GM23338 (cell line): Measurements from ENCODE around the gene MLPH.

ENCODE experiments used
- CREB1 ChIP-seq: fragments of 250-450 bp; sonication (Bioruptor Pico); IDR thresholded peaks from 2 replicates; pipeline ENCODE4 v1.5.0; 2020; ENCODE audit warnings: low read depth, mild to moderate bottlenecking, moderate library complexity
- EZH2 ChIP-seq: fragments of 200-600 bp; sonication (generic); IDR thresholded peaks from one replicate; pipeline ENCODE4 v1.8.0; 2017; ENCODE audit warnings: antibody characterized with exemption, mild to moderate bottlenecking, low read depth; ENCODE audit not compliant: unreplicated experiment
- EZH2phosphoT487 ChIP-seq: fragments of 200-600 bp; sonication (generic); IDR thresholded peaks from one replicate; pipeline ENCODE4 v1.8.1; 2018; ENCODE audit warnings: antibody characterized with exemption; ENCODE audit not compliant: unreplicated experiment
- JUNB ChIP-seq: IDR thresholded peaks from one replicate; pipeline ENCODE4 v1.6.1; 2016; ENCODE audit warnings: antibody characterized with exemption; ENCODE audit not compliant: unreplicated experiment
- NANOG ChIP-seq: IDR thresholded peaks from 2 replicates; pipeline ENCODE4 v1.6.1; 2016; ENCODE audit warnings: antibody characterized with exemption, borderline replicate concordance
- POLR2AphosphoS5 ChIP-seq: IDR thresholded peaks from 2 replicates; pipeline ENCODE4 v1.6.1; 2016; ENCODE audit warnings: antibody characterized with exemption, low read depth
- STAT1 ChIP-seq: IDR thresholded peaks from one replicate; pipeline ENCODE4 v1.6.1; 2016; ENCODE audit warnings: antibody characterized with exemption; ENCODE audit not compliant: unreplicated experiment
- ZNF114 ChIP-seq: fragments of 250-450 bp; sonication (Bioruptor Pico); IDR thresholded peaks from 2 replicates; pipeline ENCODE4 v1.5.0; 2020; ENCODE audit warnings: mild to moderate bottlenecking, moderate library complexity
- ZNF331 ChIP-seq: fragments of 250-450 bp; sonication (Bioruptor Pico); IDR thresholded peaks from 2 replicates; pipeline ENCODE4 v1.5.0; 2020; ENCODE audit warnings: low read depth, mild to moderate bottlenecking, moderate library complexity
- TF ChIP-seq, protein P1 (sequence below), 2 experiments: fragments of 200-600 bp in 1 of 2; sonication (generic) in 1 of 2; conservative IDR thresholded peaks; 2 replicates each; pipeline versions ENCODE4 v1.5.1 to v1.6.1; 2016 to 2017; ENCODE audit warnings: antibody characterized with exemption in 2 of 2, low read depth in 2 of 2, mild to moderate bottlenecking in 2 of 2, moderate library complexity in 1 of 2
- TF ChIP-seq, protein P2 (sequence below): IDR thresholded peaks from one replicate; pipeline ENCODE4 v1.6.1; 2018; ENCODE audit warnings: antibody characterized with exemption; ENCODE audit not compliant: unreplicated experiment
- TF ChIP-seq, protein P3 (sequence below): IDR thresholded peaks from 2 replicates; pipeline ENCODE4 v1.6.1; 2016; ENCODE audit warnings: antibody characterized with exemption
- TF ChIP-seq, protein P4 (sequence below): fragments of 250-450 bp; sonication (Bioruptor Pico); IDR thresholded peaks from 2 replicates; pipeline ENCODE4 v1.5.0; 2020; ENCODE audit warnings: mild to moderate bottlenecking, moderate library complexity

DNA sequence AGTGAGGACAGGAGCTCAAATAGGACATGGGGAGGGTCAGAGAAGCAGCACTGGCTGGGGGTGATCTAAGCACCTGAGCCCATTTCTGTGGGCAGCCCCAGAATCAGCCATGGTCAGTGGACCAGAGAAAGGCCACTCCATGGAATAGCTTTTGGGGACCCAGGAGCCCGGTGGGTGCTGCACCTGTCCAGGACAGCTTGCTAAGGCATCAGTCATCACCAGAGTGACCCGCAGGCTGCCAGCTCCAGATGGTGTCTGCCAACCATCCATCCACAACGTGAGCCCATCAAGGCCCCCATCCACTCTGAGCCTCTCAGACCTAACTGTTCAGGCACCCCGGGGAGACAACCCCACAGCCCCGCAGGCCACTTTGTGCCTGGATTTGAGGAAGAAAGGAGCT, 49.5 kb upstream of the MLPH start:
- TF ChIP-seq, protein P1, sequence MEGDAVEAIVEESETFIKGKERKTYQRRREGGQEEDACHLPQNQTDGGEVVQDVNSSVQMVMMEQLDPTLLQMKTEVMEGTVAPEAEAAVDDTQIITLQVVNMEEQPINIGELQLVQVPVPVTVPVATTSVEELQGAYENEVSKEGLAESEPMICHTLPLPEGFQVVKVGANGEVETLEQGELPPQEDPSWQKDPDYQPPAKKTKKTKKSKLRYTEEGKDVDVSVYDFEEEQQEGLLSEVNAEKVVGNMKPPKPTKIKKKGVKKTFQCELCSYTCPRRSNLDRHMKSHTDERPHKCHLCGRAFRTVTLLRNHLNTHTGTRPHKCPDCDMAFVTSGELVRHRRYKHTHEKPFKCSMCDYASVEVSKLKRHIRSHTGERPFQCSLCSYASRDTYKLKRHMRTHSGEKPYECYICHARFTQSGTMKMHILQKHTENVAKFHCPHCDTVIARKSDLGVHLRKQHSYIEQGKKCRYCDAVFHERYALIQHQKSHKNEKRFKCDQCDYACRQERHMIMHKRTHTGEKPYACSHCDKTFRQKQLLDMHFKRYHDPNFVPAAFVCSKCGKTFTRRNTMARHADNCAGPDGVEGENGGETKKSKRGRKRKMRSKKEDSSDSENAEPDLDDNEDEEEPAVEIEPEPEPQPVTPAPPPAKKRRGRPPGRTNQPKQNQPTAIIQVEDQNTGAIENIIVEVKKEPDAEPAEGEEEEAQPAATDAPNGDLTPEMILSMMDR (conservative IDR thresholded peaks at IDR 0.05; ENCODE audit: low read depth in 2 of 2) = no peak
- TF ChIP-seq POLR2AphosphoS5 (no peak), EZH2phosphoT487 (no peak), CREB1 (CRISPR knock-in tag) (no peak), EZH2 (no peak), NANOG (no peak), JUNB (no peak), ZNF114 (CRISPR knock-in tag) (no peak), ZNF331 (CRISPR knock-in tag) (no peak), STAT1 (no peak)
- TF ChIP-seq, protein P2, sequence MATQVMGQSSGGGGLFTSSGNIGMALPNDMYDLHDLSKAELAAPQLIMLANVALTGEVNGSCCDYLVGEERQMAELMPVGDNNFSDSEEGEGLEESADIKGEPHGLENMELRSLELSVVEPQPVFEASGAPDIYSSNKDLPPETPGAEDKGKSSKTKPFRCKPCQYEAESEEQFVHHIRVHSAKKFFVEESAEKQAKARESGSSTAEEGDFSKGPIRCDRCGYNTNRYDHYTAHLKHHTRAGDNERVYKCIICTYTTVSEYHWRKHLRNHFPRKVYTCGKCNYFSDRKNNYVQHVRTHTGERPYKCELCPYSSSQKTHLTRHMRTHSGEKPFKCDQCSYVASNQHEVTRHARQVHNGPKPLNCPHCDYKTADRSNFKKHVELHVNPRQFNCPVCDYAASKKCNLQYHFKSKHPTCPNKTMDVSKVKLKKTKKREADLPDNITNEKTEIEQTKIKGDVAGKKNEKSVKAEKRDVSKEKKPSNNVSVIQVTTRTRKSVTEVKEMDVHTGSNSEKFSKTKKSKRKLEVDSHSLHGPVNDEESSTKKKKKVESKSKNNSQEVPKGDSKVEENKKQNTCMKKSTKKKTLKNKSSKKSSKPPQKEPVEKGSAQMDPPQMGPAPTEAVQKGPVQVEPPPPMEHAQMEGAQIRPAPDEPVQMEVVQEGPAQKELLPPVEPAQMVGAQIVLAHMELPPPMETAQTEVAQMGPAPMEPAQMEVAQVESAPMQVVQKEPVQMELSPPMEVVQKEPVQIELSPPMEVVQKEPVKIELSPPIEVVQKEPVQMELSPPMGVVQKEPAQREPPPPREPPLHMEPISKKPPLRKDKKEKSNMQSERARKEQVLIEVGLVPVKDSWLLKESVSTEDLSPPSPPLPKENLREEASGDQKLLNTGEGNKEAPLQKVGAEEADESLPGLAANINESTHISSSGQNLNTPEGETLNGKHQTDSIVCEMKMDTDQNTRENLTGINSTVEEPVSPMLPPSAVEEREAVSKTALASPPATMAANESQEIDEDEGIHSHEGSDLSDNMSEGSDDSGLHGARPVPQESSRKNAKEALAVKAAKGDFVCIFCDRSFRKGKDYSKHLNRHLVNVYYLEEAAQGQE = no peak
- TF ChIP-seq, protein P3, sequence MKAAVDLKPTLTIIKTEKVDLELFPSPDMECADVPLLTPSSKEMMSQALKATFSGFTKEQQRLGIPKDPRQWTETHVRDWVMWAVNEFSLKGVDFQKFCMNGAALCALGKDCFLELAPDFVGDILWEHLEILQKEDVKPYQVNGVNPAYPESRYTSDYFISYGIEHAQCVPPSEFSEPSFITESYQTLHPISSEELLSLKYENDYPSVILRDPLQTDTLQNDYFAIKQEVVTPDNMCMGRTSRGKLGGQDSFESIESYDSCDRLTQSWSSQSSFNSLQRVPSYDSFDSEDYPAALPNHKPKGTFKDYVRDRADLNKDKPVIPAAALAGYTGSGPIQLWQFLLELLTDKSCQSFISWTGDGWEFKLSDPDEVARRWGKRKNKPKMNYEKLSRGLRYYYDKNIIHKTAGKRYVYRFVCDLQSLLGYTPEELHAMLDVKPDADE = no peak
- TF ChIP-seq, protein P4, sequence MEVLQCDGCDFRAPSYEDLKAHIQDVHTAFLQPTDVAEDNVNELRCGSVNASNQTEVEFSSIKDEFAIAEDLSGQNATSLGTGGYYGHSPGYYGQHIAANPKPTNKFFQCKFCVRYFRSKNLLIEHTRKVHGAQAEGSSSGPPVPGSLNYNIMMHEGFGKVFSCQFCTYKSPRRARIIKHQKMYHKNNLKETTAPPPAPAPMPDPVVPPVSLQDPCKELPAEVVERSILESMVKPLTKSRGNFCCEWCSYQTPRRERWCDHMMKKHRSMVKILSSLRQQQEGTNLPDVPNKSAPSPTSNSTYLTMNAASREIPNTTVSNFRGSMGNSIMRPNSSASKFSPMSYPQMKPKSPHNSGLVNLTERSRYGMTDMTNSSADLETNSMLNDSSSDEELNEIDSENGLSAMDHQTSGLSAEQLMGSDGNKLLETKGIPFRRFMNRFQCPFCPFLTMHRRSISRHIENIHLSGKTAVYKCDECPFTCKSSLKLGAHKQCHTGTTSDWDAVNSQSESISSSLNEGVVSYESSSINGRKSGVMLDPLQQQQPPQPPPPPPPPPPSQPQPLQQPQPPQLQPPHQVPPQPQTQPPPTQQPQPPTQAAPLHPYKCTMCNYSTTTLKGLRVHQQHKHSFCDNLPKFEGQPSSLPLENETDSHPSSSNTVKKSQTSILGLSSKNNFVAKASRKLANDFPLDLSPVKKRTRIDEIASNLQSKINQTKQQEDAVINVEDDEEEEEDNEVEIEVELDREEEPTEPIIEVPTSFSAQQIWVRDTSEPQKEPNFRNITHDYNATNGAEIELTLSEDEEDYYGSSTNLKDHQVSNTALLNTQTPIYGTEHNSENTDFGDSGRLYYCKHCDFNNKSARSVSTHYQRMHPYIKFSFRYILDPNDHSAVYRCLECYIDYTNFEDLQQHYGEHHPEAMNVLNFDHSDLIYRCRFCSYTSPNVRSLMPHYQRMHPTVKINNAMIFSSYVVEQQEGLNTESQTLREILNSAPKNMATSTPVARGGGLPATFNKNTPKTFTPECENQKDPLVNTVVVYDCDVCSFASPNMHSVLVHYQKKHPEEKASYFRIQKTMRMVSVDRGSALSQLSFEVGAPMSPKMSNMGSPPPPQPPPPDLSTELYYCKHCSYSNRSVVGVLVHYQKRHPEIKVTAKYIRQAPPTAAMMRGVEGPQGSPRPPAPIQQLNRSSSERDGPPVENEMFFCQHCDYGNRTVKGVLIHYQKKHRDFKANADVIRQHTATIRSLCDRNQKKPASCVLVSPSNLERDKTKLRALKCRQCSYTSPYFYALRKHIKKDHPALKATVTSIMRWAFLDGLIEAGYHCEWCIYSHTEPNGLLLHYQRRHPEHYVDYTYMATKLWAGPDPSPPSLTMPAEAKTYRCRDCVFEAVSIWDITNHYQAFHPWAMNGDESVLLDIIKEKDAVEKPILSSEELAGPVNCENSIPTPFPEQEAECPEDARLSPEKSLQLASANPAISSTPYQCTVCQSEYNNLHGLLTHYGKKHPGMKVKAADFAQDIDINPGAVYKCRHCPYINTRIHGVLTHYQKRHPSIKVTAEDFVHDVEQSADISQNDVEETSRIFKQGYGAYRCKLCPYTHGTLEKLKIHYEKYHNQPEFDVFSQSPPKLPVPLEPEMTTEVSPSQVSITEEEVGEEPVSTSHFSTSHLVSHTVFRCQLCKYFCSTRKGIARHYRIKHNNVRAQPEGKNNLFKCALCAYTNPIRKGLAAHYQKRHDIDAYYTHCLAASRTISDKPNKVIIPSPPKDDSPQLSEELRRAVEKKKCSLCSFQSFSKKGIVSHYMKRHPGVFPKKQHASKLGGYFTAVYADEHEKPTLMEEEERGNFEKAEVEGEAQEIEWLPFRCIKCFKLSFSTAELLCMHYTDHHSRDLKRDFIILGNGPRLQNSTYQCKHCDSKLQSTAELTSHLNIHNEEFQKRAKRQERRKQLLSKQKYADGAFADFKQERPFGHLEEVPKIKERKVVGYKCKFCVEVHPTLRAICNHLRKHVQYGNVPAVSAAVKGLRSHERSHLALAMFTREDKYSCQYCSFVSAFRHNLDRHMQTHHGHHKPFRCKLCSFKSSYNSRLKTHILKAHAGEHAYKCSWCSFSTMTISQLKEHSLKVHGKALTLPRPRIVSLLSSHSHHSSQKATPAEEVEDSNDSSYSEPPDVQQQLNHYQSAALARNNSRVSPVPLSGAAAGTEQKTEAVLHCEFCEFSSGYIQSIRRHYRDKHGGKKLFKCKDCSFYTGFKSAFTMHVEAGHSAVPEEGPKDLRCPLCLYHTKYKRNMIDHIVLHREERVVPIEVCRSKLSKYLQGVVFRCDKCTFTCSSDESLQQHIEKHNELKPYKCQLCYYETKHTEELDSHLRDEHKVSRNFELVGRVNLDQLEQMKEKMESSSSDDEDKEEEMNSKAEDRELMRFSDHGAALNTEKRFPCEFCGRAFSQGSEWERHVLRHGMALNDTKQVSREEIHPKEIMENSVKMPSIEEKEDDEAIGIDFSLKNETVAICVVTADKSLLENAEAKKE = no peak
